CD4-positive, alpha-beta memory T cell (primary cell): ENCODE results near the gene VPS37D. TPM values are rescaled to one million over a fixed set of nuclear protein-coding genes. Genes with fewer than 3 reads are reported as not detected.

Experiments
- CTCF ChIA-PET: fragments of 350-600 bp; sonication (Branson Sonifier 250); formaldehyde crosslinking; loops from one replicate; lab custom pipeline; 2021; ENCODE audit warnings: inconsistent platforms; ENCODE audit not compliant: partially characterized antibody; lab: Charles Lee
- POLR2A ChIA-PET: fragments of 350-600 bp; sonication (Branson Sonifier 250); formaldehyde crosslinking; loops from one replicate; lab custom pipeline; 2021; ENCODE audit not compliant: partially characterized antibody; lab: Charles Lee
- DNase-seq, 5 donors: peaks; one replicate each; pipeline versions ENCODE4 v3.0.0 to v3.0.0-alpha.2; 2020 to 2022; ENCODE audit warnings: mixed read lengths in 1 of 5
- H3K27ac ChIP-seq: one replicate; pipeline ENCODE4 v1.7.0; 2013; ENCODE audit warnings: low read depth, low read length
- H3K27me3 ChIP-seq: 2 replicates; pipeline ENCODE4 v1.7.0; 2013; ENCODE audit warnings: mild to moderate bottlenecking, low read length, moderate library complexity; ENCODE audit not compliant: insufficient read depth
- H3K36me3 ChIP-seq: 2 replicates; pipeline ENCODE4 v1.7.0; 2013; ENCODE audit warnings: mild to moderate bottlenecking, low read length, moderate library complexity; ENCODE audit not compliant: insufficient read depth
- H3K4me1 ChIP-seq: 2 replicates; pipeline ENCODE4 v1.7.0; 2013; ENCODE audit warnings: mild to moderate bottlenecking, low read length, moderate library complexity; ENCODE audit not compliant: insufficient read depth
- H3K4me3 ChIP-seq, 2 donors: one replicate each; pipeline ENCODE4 v1.7.0; 2013; ENCODE audit warnings: low read length in 2 of 2, mild to moderate bottlenecking in 1 of 2
- H3K9me3 ChIP-seq, 2 donors: one replicate each; pipeline ENCODE4 v1.7.0; 2013; ENCODE audit warnings: low read length in 2 of 2, control low read depth in 1 of 2; ENCODE audit not compliant: control insufficient read depth in 1 of 2
- H3K27ac Mint-ChIP-seq, 7 donors: one replicate each; pipeline ENCODE4 v1.8.0; 2020 to 2021; ENCODE audit warnings: mixed read lengths in 7 of 7, mild to moderate bottlenecking in 6 of 7, inconsistent platforms in 3 of 7, moderate library complexity in 3 of 7
- H3K27me3 Mint-ChIP-seq, 2 donors: one replicate each; pipeline ENCODE4 v1.8.0; 2020 to 2021; ENCODE audit warnings: mixed read lengths in 2 of 2
- H3K36me3 Mint-ChIP-seq, 2 donors: one replicate each; pipeline ENCODE4 v1.8.0; 2020 to 2021; ENCODE audit warnings: mixed read lengths in 2 of 2, inconsistent platforms in 1 of 2, mild to moderate bottlenecking in 1 of 2
- H3K4me1 Mint-ChIP-seq, 4 donors: one replicate each; pipeline ENCODE4 v1.8.0; 2020 to 2021; ENCODE audit warnings: mixed read lengths in 4 of 4, mild to moderate bottlenecking in 1 of 4
- H3K4me3 Mint-ChIP-seq, 8 donors: one replicate each; pipeline ENCODE4 v1.8.0; 2020 to 2021; ENCODE audit warnings: mixed read lengths in 8 of 8, mild to moderate bottlenecking in 7 of 8, moderate library complexity in 6 of 8, inconsistent platforms in 3 of 8
- H3K9me3 Mint-ChIP-seq, 8 donors: one replicate each; pipeline ENCODE4 v1.8.0; 2020 to 2021; ENCODE audit warnings: mixed read lengths in 8 of 8, mild to moderate bottlenecking in 5 of 8, inconsistent platforms in 3 of 8, moderate library complexity in 1 of 8
- intact Hi-C: fragments of 100-400 bp; cut with micrococcal nuclease; formaldehyde crosslinking; loops from one replicate; pipeline ENCODE4 v1.15.1; 2023
- polyA plus RNA-seq, 2 donors: library from polyadenylated mRNA; unstranded; fragments of 300-500 nt; fragmentation: Illumina TruSeq; gene quantifications; one replicate each; pipeline ENCODE4 v1.2.3, GENCODE V29; 2021
- total RNA-seq, 2 experiments: library from RNA; stranded (reverse); gene quantifications; one replicate each; pipeline ENCODE4 v1.2.3, GENCODE V29; 2021

The VPS37D gene
- total and polyA plus RNA-seq, 4 experiments from 2014 or later: not detected

DNA sequence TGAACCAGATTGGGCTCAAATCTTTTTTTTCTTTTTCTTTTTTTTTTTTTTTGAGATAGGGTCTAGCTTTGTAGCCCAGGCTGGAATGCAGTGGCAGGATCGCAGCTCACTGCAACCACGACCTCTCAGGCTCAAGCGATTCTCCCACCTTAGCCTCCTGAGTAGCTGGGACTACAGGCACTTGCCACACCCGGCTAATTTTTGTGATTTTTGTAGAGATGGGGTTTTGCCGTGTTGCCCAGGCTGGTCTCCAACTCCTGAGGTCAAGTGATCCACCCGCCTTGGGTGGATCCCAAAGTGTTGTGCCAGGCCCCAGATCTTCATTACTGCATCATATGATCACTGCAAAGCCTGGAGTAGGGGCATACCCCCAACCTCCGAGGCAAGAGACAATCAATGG, 12.9 kb downstream of the VPS37D start:
- peak overlapping the region in 5 of 8 donors; percentile 50 to 99 (median 60) for H3K4me3 Mint-ChIP-seq
- peak overlapping the region in 1 of 7 donors; percentile 35 for H3K27ac Mint-ChIP-seq
- Histone ChIP-seq H3K27me3 (no peaks in the 10 kb centered on the region), H3K4me3 (no peak overlapping the region), H3K9me3 (no peaks in the 10 kb centered on the region), H3K27ac (no peak overlapping the region), H3K36me3 (peaks cover 4% of the 10 kb centered on the region), H3K4me1 (peaks cover 28% of the 10 kb centered on the region)
- H3K9me3 Mint-ChIP-seq: no peaks in the 10 kb centered on the region
- H3K36me3 Mint-ChIP-seq: peaks cover 10 to 27% of the 10 kb centered on the region in 2 donors
- intact Hi-C loops: no loop called here
- no peaks in the 10 kb centered on the region for H3K27me3 Mint-ChIP-seq
- H3K4me1 Mint-ChIP-seq: peaks cover 13 to 38% (median 25%) of the 10 kb centered on the region in 4 donors
- ChIA-PET POLR2A (interaction anchor here (1.0 kb wide), 1 partner anchor 11 kb away, joined by 3 read pairs; no protein-coding TSS in a partner anchor), CTCF (interaction anchor here (1.0 kb wide), 1 partner anchor 12 kb away, joined by 3 read pairs; no protein-coding TSS in a partner anchor)
- no peak for DNase-seq

DNA sequence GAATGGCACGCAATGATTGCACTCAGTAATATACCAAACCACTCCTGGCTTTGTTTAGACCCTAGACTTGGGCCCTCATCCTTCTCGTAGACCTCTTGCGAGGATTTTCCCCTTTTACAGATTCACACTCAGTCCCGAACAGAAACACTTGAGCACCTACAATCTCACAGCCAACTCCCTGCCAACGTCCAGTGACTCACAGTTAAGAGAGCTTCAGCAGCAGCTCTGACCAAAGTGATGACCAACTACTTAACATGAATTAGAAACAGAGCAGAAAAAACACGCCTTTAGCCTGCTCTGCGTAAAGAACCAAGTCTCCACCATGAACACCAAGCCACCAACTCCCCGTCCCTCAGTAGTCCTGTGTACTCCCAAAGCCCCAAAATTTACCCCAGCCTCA, 13.4 kb downstream of the VPS37D start:
- Histone ChIP-seq H3K27me3 (no peaks in the 10 kb centered on the region), H3K4me3 (no peak overlapping the region), H3K27ac (no peak overlapping the region), H3K9me3 (no peaks in the 10 kb centered on the region), H3K4me1 (peaks cover 28% of the 10 kb centered on the region), H3K36me3 (peaks cover 4% of the 10 kb centered on the region)
- peak overlapping the region in 7 of 8 donors; percentile 37 to 99 (median 96) for H3K4me3 Mint-ChIP-seq
- no peaks in the 10 kb centered on the region for H3K9me3 Mint-ChIP-seq
- intact Hi-C loops: no loop called here
- H3K27me3 Mint-ChIP-seq: no peaks in the 10 kb centered on the region
- DNase-seq: no peak
- ChIA-PET CTCF (interaction anchor here (1.0 kb wide), 1 partner anchor 13 kb away, joined by 3 read pairs; no protein-coding TSS in a partner anchor), POLR2A (interaction anchor here (1.0 kb wide), 1 partner anchor 12 kb away, joined by 3 read pairs; no protein-coding TSS in a partner anchor)
- peaks cover 11 to 28% of the 10 kb centered on the region in 2 donors for H3K36me3 Mint-ChIP-seq
- peak overlapping the region in 3 of 7 donors; percentile 6 to 94 (median 34) for H3K27ac Mint-ChIP-seq
- peaks cover 14 to 39% (median 26%) of the 10 kb centered on the region in 4 donors for H3K4me1 Mint-ChIP-seq

DNA sequence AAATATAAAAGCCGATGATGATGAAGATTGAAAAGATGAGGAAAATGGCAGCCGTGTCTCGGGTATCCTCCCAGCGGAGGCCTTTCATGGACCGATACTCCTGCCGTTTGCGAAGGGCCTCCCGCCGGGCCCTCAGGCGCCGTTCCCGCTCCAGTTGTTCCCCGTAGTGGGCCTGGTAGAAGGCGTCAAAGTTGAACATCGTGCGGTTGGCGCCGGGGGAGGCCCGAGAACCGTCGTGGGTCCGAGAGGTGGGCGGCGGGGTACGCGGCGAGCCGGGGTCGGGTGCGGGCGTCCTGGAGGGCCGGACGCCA, 15.1 kb downstream of the VPS37D start:
- Histone ChIP-seq H3K36me3 (peaks cover 14% of the 10 kb centered on the region), H3K4me3 (peak overlapping the region; percentile 25 to 89), H3K27me3 (no peaks in the 10 kb centered on the region), H3K9me3 (no peaks in the 10 kb centered on the region), H3K4me1 (peaks cover 28% of the 10 kb centered on the region), H3K27ac (peak overlapping the region; percentile 78)
- Mint-ChIP-seq H3K4me1 (peaks cover 15 to 47% (median 30%) of the 10 kb centered on the region in 4 donors), H3K9me3 (no peaks in the 10 kb centered on the region), H3K27ac (peak overlapping the region; percentile 78 to 97 (median 94)), H3K4me3 (peak overlapping the region; percentile 94 to 99 (median 96)), H3K36me3 (peaks cover 19 to 39% of the 10 kb centered on the region in 2 donors), H3K27me3 (no peaks in the 10 kb centered on the region)
- ChIA-PET CTCF (no interaction called here), POLR2A (no interaction called here)
- no peak for DNase-seq
- intact Hi-C loops: loop anchor here (1.0 kb wide), 5 partner anchors 15 to 125 kb away; partner anchors contain the start of genes ABHD11, BCL7B, TBL2 and VPS37D

DNA sequence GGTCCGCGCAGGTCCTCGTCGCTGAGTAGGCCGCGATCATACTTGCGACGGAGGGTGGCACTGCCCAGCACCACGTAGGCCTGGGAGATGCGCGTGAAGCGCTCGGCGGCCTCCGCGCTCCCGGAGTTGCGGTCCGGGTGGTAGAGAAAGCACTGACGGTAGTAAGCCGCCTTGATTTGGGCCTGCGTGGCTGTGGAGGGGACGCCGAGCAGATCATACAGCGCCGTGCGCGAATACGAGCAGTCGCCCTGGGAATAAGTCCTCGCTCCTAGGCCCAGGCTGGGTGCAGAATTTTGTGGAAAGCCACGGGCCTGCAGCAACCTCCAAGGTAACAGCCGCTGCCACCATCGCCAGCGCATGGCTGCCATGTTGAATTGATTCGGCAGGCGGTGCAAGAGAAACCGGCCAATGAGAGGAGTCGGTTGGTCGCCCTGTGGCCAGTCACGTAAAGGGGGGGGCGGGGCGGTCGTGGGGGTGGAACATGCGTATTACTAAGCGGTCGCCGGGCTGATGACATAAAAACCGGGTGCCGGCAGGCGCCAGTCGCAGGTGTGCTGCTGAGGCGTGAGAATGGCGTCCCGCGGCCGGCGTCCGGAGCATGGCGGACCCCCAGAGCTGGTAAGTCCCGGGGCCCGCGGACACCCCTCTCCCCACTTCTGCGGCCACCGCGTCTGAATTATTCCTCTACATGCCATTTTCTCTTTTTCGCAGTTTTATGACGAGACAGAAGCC, 15.6 kb downstream of the VPS37D start, which contains the start of the genes BUD23 and DNAJC30:
Gene BUD23, plus strand, starts transcription at position 542 of the 732 bp plus-strand sequence. Its CDS starts 29 bp downstream, at position 571.
Gene DNAJC30, minus strand, starts transcription at position 398 of the 732 bp plus-strand sequence. Its CDS starts 30 bp downstream, at position 368.
- Mint-ChIP-seq H3K9me3 (no peaks in the 10 kb centered on the region), H3K4me3 (peak within 1 kb of the TSS; percentile 94 to 99 (median 96)), H3K4me1 (peaks cover 15 to 47% (median 30%) of the 10 kb centered on the region in 4 donors), H3K36me3 (peaks cover 15 to 37% of the 10 kb centered on the region in 2 donors), H3K27me3 (no peaks in the 10 kb centered on the region), H3K27ac (peak within 1 kb of the TSS; percentile 94 to 97 (median 95))
- POLR2A ChIA-PET: interaction anchor here (1.0 to 1.3 kb wide), 3 partner anchors 15 to 35 kb away, joined by 3 to 4 read pairs (median 3); no protein-coding TSS in a partner anchor
- intact Hi-C loops: loop anchor here (1.0 kb wide), 5 partner anchors 16 to 126 kb away; partner anchors contain the start of genes ABHD11, BCL7B, TBL2 and VPS37D
- peak within 1 kb of the TSS; percentile 78 for H3K27ac ChIP-seq
- H3K4me3 ChIP-seq: peak within 1 kb of the TSS; percentile 89 to 98
- H3K27me3 ChIP-seq: no peaks in the 10 kb centered on the region
- DNase-seq: peak; percentile 86 to 98 (median 92)
- peaks cover 28% of the 10 kb centered on the region for H3K4me1 ChIP-seq
- H3K9me3 ChIP-seq: no peaks in the 10 kb centered on the region
- CTCF ChIA-PET: no interaction called here
- H3K36me3 ChIP-seq: peaks cover 13% of the 10 kb centered on the region

DNA sequence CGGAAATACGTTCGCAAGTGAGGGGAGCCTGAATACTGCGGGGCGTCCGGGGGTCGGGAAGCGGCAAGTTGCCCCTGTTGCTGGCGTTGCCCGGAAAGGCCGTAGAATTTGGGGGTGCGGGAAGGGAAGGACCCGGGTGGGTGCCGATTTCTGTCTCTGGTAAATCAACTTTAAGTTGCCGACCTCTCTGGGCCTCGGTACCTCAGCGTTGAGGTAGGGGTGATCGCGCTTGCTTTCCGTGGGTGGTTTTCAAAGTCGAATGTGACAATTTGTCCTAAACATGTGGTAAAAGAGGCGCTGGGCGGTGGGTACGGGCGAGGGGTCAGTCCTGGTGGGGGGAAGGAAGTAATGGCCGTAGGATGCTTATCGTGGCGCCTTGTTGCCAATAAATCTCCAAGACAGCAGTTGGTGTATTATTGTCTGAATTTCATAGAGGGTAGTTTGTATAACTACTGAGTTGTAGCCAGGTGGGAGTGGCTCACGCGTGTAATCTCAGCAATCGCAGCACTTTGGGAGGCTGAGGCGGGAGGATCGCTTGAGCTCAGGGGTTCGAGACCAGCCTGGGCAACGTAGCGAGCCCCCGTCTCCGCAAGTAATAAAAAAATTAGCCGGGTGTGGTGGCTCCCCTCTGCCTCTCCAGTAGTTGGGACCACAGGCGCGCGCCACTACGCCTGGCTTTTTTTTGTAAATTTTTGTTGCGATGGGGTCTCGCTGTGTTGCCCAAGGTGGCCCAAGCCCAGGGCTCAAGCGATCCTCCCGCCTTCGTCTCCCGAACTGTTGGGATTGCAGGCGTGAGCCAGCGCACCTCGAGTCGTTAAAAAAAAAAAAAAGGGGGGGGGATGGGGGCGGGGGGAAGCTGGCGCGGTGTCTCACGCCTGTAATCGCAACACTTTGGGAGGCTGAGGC, 16.4 kb downstream of the VPS37D start:
- Histone ChIP-seq H3K9me3 (no peaks in the 10 kb centered on the region), H3K36me3 (peaks cover 18% of the 10 kb centered on the region), H3K4me3 (peak overlapping the region; percentile 89 to 98), H3K4me1 (peaks cover 28% of the 10 kb centered on the region), H3K27me3 (no peaks in the 10 kb centered on the region), H3K27ac (peak overlapping the region; percentile 78)
- CTCF ChIA-PET: no interaction called here
- Mint-ChIP-seq H3K4me3 (peak overlapping the region; percentile 94 to 99 (median 96)), H3K27me3 (no peaks in the 10 kb centered on the region), H3K9me3 (peaks cover 0 to 1% (median 0%) of the 10 kb centered on the region in 8 donors), H3K27ac (peak overlapping the region; percentile 94 to 97 (median 95)), H3K36me3 (peaks cover 19 to 37% of the 10 kb centered on the region in 2 donors), H3K4me1 (peaks cover 19 to 47% (median 31%) of the 10 kb centered on the region in 4 donors)
- DNase-seq: no peak
- POLR2A ChIA-PET: interaction anchor here (1.0 to 1.3 kb wide), 3 partner anchors 16 to 34 kb away, joined by 3 to 4 read pairs (median 3); no protein-coding TSS in a partner anchor
- intact Hi-C loops: loop anchor here (1.0 kb wide), 5 partner anchors 17 to 127 kb away; partner anchors contain the start of genes ABHD11, BCL7B, TBL2 and VPS37D

DNA sequence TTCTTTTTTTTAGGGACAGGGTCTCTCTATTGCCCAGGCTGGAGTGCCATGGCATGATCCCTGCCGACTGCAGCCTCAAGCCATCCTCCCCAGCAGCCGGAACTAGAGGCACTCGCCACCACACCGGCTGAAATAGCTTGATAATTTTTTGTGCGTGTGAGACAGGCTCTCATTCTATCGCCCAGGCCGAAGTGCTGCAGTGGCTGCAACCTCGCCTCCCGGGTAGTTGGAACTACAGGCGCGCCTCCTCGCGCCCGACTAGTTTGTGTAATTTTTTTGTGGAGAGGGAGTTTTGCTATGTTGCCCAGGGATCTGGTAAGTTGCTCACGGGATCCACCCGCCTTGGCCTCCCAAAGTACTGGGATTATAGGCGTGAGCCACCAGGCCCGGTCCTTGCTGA, 17.7 kb downstream of the VPS37D start:
- Mint-ChIP-seq H3K36me3 (peaks cover 26 to 45% of the 10 kb centered on the region in 2 donors), H3K27me3 (no peaks in the 10 kb centered on the region), H3K9me3 (peaks cover 0 to 1% (median 0%) of the 10 kb centered on the region in 8 donors), H3K4me1 (peaks cover 20 to 47% (median 34%) of the 10 kb centered on the region in 4 donors), H3K27ac (peak overlapping the region in 1 of 7 donors; percentile 50), H3K4me3 (peak overlapping the region in 6 of 8 donors; percentile 26 to 77 (median 64))
- intact Hi-C loops: no loop called here
- no peak overlapping the region for H3K4me3 ChIP-seq
- no peak overlapping the region for H3K27ac ChIP-seq
- DNase-seq: no peak
- H3K9me3 ChIP-seq: no peaks in the 10 kb centered on the region
- peaks cover 28% of the 10 kb centered on the region for H3K4me1 ChIP-seq
- ChIA-PET POLR2A (no interaction called here), CTCF (no interaction called here)
- H3K27me3 ChIP-seq: no peaks in the 10 kb centered on the region
- H3K36me3 ChIP-seq: peaks cover 26% of the 10 kb centered on the region
